AG10803 (cell line): ENCODE results near the gene GRAMD1B.
"Not testable (repeated sequence)": the region's sequence is repeated elsewhere in the genome, so short reads cannot be mapped to it uniquely, and the experiment has no call there.

Experiments used
- DNase-seq: peaks from one replicate; pipeline ENCODE4 v3.0.0; 2010; ENCODE audit warnings: low read depth
- H3K4me3 ChIP-seq: 2 replicates; pipeline ENCODE4 v1.5.1; 2011; ENCODE audit warnings: mild to moderate bottlenecking, low read length, control low read depth
- CTCF ChIP-seq: conservative IDR thresholded peaks from 2 replicates; pipeline ENCODE4 v1.5.1; 2011; ENCODE audit warnings: mild to moderate bottlenecking, low read length, control low read depth, inconsistent platforms

Gene GRAMD1B

DNA sequence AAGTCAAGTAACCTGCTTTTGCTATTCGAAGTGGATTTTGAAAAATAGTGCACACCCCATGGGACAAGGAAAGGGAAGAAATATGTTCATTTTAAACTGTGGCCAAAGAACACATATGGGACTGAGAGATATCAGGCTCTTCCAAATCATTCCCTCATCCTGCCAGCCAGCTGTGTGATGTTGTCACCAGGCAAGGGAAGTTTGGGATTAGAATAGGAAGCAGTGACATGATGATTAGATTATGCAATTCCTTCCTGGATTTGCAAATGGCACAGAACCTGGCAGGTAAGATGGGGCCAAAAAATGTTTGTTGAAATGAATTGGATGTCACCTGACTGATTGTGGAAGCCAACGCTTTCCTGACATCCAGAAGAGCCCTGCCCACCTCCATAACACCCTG is 229.2 kb downstream of the GRAMD1B start:
- DNase-seq, result no peak
- no peak overlapping the region for H3K4me3 ChIP-seq
- TF ChIP-seq CTCF, result no peak

GRCh38 chr11:123659965-123660364 is 229.9 kb downstream of the GRAMD1B start:
- H3K4me3 ChIP-seq, DNase-seq: not testable (repeated sequence)

DNA sequence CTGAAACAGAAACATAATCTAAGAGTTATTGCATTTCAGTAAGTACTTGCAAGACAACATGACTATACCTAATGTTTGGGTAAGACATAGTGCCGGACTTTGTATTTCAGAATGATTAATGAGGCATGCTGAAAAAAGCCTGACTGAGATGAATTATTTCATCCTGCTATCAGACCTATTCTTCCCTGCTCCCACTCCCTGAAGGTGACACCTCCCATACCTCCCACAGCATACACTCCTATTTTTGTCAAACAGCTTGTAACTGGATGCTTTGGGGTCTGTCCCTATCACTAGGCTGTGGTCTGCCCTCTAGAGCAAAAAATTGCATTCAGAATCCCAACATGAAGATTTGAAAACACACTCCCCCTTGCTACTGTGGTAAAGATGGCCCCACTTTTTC is 235.2 kb downstream of the GRAMD1B start:
- H3K4me3 ChIP-seq, result no peak overlapping the region
- DNase-seq, result no peak
- TF ChIP-seq CTCF, result no peak

DNA sequence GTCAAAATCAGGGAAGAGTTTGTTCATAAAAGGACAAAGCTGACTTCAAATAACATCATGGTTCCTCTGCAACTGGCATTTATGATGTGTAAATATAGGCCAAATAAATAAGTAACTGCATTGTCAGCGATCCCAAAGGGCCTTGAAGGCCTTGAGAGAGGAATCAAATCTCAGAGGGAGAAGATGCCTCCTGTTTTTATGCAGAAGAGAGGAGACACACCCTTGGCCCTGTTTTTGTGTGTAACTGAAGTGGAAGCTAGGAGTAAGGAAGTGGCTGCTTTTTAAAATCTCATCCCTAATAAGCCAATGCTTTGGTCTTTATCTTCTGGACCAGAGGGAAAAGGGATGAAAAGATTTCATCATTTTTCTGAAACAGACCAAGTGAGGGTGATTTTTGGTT is 240.0 kb downstream of the GRAMD1B start:
- DNase-seq, result no peak

DNA sequence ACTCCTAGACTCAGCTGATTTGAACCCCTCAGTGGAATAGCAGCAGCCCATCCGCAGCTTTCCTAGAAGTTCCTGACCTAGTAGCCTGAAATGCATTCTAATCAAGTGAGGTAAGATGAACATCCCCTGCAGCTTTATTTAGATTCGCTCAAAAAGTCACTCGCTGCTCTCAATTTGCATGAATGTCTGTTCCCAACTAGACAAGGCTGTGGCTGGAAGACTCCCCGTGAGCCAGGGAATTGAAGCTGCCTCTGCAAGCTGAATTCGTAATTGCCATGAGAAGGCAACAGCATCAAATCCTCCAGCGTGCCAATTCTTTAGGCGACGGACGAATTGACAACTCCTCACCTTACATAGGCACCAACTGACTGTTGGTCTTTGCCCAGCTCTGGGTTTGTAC is 241.5 kb downstream of the GRAMD1B start:
- no peak for DNase-seq
- TF ChIP-seq CTCF, result no peak
- H3K4me3 ChIP-seq, result no peak overlapping the region

More for the DNA sequence above, 240.0 kb downstream of the GRAMD1B start:
- H3K4me3 ChIP-seq, result no peak overlapping the region
- no peak for TF ChIP-seq CTCF

DNA sequence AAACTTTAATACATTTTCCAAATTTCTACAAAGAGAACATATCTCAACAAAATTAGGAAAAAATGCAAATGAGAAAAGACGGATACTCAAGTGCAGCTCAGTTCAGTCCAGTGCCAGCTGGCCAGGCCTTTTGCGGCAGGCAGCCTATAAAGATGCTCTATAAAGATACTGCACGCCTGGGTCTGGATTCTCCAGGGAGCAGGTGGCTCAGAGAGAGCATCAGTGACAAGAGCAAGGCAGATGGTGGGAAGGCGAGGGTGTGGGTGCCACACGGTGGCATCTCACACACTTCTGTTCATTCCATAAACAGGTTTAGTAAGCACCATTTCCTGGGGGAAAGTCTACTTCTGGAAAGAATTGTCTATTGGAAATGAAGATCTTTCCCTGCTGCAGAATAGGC is 242.5 kb downstream of the GRAMD1B start:
- no peak overlapping the region for H3K4me3 ChIP-seq
- DNase-seq, result no peak
- no peak for TF ChIP-seq CTCF

- H3K4me3 ChIP-seq, result no peak overlapping the region
- no peak for DNase-seq
- TF ChIP-seq CTCF, result no peak
Measured at GRCh38 chr11:123674297-123674696, 244.2 kb downstream of the GRAMD1B start.
